Measurements from ENCODE around the gene LMX1B. TPM values are rescaled to one million over a fixed set of nuclear protein-coding genes. Genes with fewer than 3 reads are reported as not detected.
A peak's percentile ranks its signal among the peaks of the same experiment; 100 is the strongest.
"Not testable (repeated sequence)": the region's sequence is repeated elsewhere in the genome, so short reads cannot be mapped to it uniquely, and the experiment has no call there.

The LMX1B gene
- total RNA-seq, 2 donors from 2014 or later = not detected

GRCh38 chr9:126719618-126720031 lies 105.9 kb downstream of the LMX1B start:
- H3K36me3 Mint-ChIP-seq = no peaks in the 10 kb centered on the region
- H3K27ac Mint-ChIP-seq = peak overlapping the region; percentile 76 to 85
- peaks cover 42 to 49% of the 10 kb centered on the region in 2 donors for H3K4me1 Mint-ChIP-seq (ENCODE audit: low read depth in 2 of 2)
- DNase-seq (ENCODE audit: low spot score) = peak; percentile 93
- H3K9me3 Mint-ChIP-seq = no peaks in the 10 kb centered on the region
- ATAC-seq = peak; percentile 65 to 73
- no peaks in the 10 kb centered on the region for H3K27me3 Mint-ChIP-seq
- peak overlapping the region; percentile 88 for H3K4me3 Mint-ChIP-seq

- Mint-ChIP-seq H3K27ac (peak overlapping the region; percentile 76 to 85), H3K4me3 (peak overlapping the region; percentile 88), H3K36me3 (no peaks in the 10 kb centered on the region), H3K4me1 (ENCODE audit: low read depth in 2 of 2) (peaks cover 42 to 49% of the 10 kb centered on the region in 2 donors), H3K27me3 (no peaks in the 10 kb centered on the region), H3K9me3 (no peaks in the 10 kb centered on the region)
- ATAC-seq (no peak), DNase-seq (ENCODE audit: low spot score) (no peak)
Observed at GRCh38 chr9:126720036-126720435, 106.3 kb downstream of the LMX1B start.

GRCh38 chr9:126720661-126721563 lies 107.2 kb downstream of the LMX1B start:
- peak overlapping the region; percentile 76 to 85 for H3K27ac Mint-ChIP-seq
- H3K36me3 Mint-ChIP-seq = no peaks in the 10 kb centered on the region
- H3K4me3 Mint-ChIP-seq = peak overlapping the region; percentile 88
- H3K9me3 Mint-ChIP-seq = no peaks in the 10 kb centered on the region
- peaks cover 42 to 47% of the 10 kb centered on the region in 2 donors for H3K4me1 Mint-ChIP-seq (ENCODE audit: low read depth in 2 of 2)
- DNase-seq (ENCODE audit: low spot score) = no peak
- no peak for ATAC-seq
- H3K27me3 Mint-ChIP-seq = no peaks in the 10 kb centered on the region

GRCh38 chr9:126721564-126721981 lies 107.8 kb downstream of the LMX1B start:
- no peaks in the 10 kb centered on the region for H3K9me3 Mint-ChIP-seq
- peak overlapping the region; percentile 76 to 85 for H3K27ac Mint-ChIP-seq
- H3K4me3 Mint-ChIP-seq = peak overlapping the region; percentile 88
- H3K27me3 Mint-ChIP-seq = no peaks in the 10 kb centered on the region
- peaks cover 42 to 45% of the 10 kb centered on the region in 2 donors for H3K4me1 Mint-ChIP-seq (ENCODE audit: low read depth in 2 of 2)
- ATAC-seq (no peak), DNase-seq (ENCODE audit: low spot score) (no peak)
- H3K36me3 Mint-ChIP-seq = no peaks in the 10 kb centered on the region

- no peaks in the 10 kb centered on the region for H3K27me3 Mint-ChIP-seq
- H3K4me3 Mint-ChIP-seq = peak overlapping the region; percentile 88
- H3K4me1 Mint-ChIP-seq (ENCODE audit: low read depth in 2 of 2) = peaks cover 42 to 45% of the 10 kb centered on the region in 2 donors
- ATAC-seq = peak; percentile 85 to 90
- no peaks in the 10 kb centered on the region for H3K9me3 Mint-ChIP-seq
- peak; percentile 92 for DNase-seq (ENCODE audit: low spot score)
- H3K36me3 Mint-ChIP-seq = no peaks in the 10 kb centered on the region
- H3K27ac Mint-ChIP-seq = peak overlapping the region; percentile 76 to 85
Observed at GRCh38 chr9:126722252-126722921, 108.7 kb downstream of the LMX1B start.

GRCh38 chr9:126722922-126723806 lies 109.4 kb downstream of the LMX1B start:
- H3K27me3 Mint-ChIP-seq = no peaks in the 10 kb centered on the region
- peak overlapping the region; percentile 88 for H3K4me3 Mint-ChIP-seq
- H3K27ac Mint-ChIP-seq = peak overlapping the region; percentile 56 to 75
- H3K9me3 Mint-ChIP-seq = no peaks in the 10 kb centered on the region
- peaks cover 39 to 45% of the 10 kb centered on the region in 2 donors for H3K4me1 Mint-ChIP-seq (ENCODE audit: low read depth in 2 of 2)
- no peaks in the 10 kb centered on the region for H3K36me3 Mint-ChIP-seq
- peak; percentile 82 to 84 for ATAC-seq
- DNase-seq (ENCODE audit: low spot score) = peak; percentile 82

- no peak for DNase-seq (ENCODE audit: low spot score)
- no peaks in the 10 kb centered on the region for H3K36me3 Mint-ChIP-seq
- H3K9me3 Mint-ChIP-seq = no peaks in the 10 kb centered on the region
- ATAC-seq = no peak
- peak overlapping the region; percentile 56 to 75 for H3K27ac Mint-ChIP-seq
- no peaks in the 10 kb centered on the region for H3K27me3 Mint-ChIP-seq
- peaks cover 38 to 42% of the 10 kb centered on the region in 2 donors for H3K4me1 Mint-ChIP-seq (ENCODE audit: low read depth in 2 of 2)
- H3K4me3 Mint-ChIP-seq = peak overlapping the region; percentile 88
Observed at GRCh38 chr9:126723807-126724172, 110.1 kb downstream of the LMX1B start.

GRCh38 chr9:126724226-126724625 lies 110.5 kb downstream of the LMX1B start:
- no peaks in the 10 kb centered on the region for H3K9me3 Mint-ChIP-seq
- H3K36me3 Mint-ChIP-seq = no peaks in the 10 kb centered on the region
- H3K27ac Mint-ChIP-seq = peak overlapping the region; percentile 56 to 75
- DNase-seq (ENCODE audit: low spot score) = no peak
- no peak for ATAC-seq
- H3K27me3 Mint-ChIP-seq = no peaks in the 10 kb centered on the region
- peaks cover 36 to 38% of the 10 kb centered on the region in 2 donors for H3K4me1 Mint-ChIP-seq (ENCODE audit: low read depth in 2 of 2)
- peak overlapping the region; percentile 88 for H3K4me3 Mint-ChIP-seq

GRCh38 chr9:126725485-126725884 lies 111.8 kb downstream of the LMX1B start:
- not testable (repeated sequence) for ATAC-seq; H3K9me3 Mint-ChIP-seq; H3K36me3 Mint-ChIP-seq; H3K4me3 Mint-ChIP-seq; H3K27ac Mint-ChIP-seq; DNase-seq (ENCODE audit: low spot score); H3K27me3 Mint-ChIP-seq
- H3K4me1 Mint-ChIP-seq (ENCODE audit: low read depth in 2 of 2) = peaks cover 24 to 25% of the 10 kb centered on the region in 2 donors

GRCh38 chr9:126728210-126728609 lies 114.5 kb downstream of the LMX1B start:
- not testable (repeated sequence) for ATAC-seq; H3K27ac Mint-ChIP-seq; H3K9me3 Mint-ChIP-seq; H3K4me1 Mint-ChIP-seq (ENCODE audit: low read depth in 2 of 2); H3K27me3 Mint-ChIP-seq; H3K36me3 Mint-ChIP-seq; DNase-seq (ENCODE audit: low spot score); H3K4me3 Mint-ChIP-seq

- not testable (repeated sequence) for H3K4me3 Mint-ChIP-seq; H3K27ac Mint-ChIP-seq; DNase-seq (ENCODE audit: low spot score); H3K4me1 Mint-ChIP-seq (ENCODE audit: low read depth in 2 of 2); H3K9me3 Mint-ChIP-seq; ATAC-seq
- Mint-ChIP-seq H3K36me3 (peaks cover 19% of the 10 kb centered on the region), H3K27me3 (peaks cover 8 to 12% of the 10 kb centered on the region in 2 donors)
Observed at GRCh38 chr9:126730592-126730991, 116.9 kb downstream of the LMX1B start.

- Mint-ChIP-seq H3K9me3 (peaks cover 6% of the 10 kb centered on the region), H3K27ac (no peak overlapping the region), H3K36me3 (peaks cover 21% of the 10 kb centered on the region), H3K4me1 (ENCODE audit: low read depth in 2 of 2) (no peaks in the 10 kb centered on the region), H3K4me3 (no peak overlapping the region), H3K27me3 (peaks cover 10 to 29% of the 10 kb centered on the region in 2 donors)
- DNase-seq (ENCODE audit: low spot score) = no peak
- no peak for ATAC-seq
Observed at GRCh38 chr9:126733005-126733404, 119.3 kb downstream of the LMX1B start.

GRCh38 chr9:126734877-126735276 lies 121.1 kb downstream of the LMX1B start:
- Mint-ChIP-seq H3K27me3 (peaks cover 15 to 29% of the 10 kb centered on the region in 2 donors), H3K4me3 (no peak overlapping the region), H3K27ac (no peak overlapping the region), H3K9me3 (peaks cover 6% of the 10 kb centered on the region), H3K4me1 (ENCODE audit: low read depth in 2 of 2) (no peaks in the 10 kb centered on the region), H3K36me3 (peaks cover 21% of the 10 kb centered on the region)
- no peak for ATAC-seq
- no peak for DNase-seq (ENCODE audit: low spot score)
